Stimulated activated CD4-positive, alpha-beta T cell treated with anti-CD3 and anti-CD28 coated beads, TNF-alpha, amount 100 ng/mL, for 4 hours (primary cell): ENCODE data around the gene BMAL2.
A peak's percentile ranks its signal among the peaks of the same experiment; 100 is the strongest.

Experiments
- DNase-seq, 3 experiments: peaks; one replicate each; pipeline ENCODE4 v3.0.0-alpha.2; 2020; ENCODE audit warnings: low read depth in 3 of 3

Gene BMAL2

GRCh38 chr12:27332714-27333402, at the start of gene BMAL2:
Gene BMAL2 (plus strand): TSS chr12:27332836. CDS start chr12:27333073, 237 bp downstream.
- peak in 1 of 3 experiments; percentile 42 for DNase-seq

GRCh38 chr12:27284021-27284420, 48.6 kb upstream of the BMAL2 start:
- DNase-seq = no peak

- no peak for DNase-seq
These were observed 47.9 kb upstream of the BMAL2 start for GRCh38 chr12:27284751-27285150.

- no peak for DNase-seq
These were observed 47.2 kb upstream of the BMAL2 start for GRCh38 chr12:27285403-27285802.

GRCh38 chr12:27289414-27289813, 43.2 kb upstream of the BMAL2 start:
- DNase-seq = no peak

- DNase-seq = no peak
These were observed 42.0 kb upstream of the BMAL2 start for GRCh38 chr12:27290501-27291168.

- no peak for DNase-seq
These were observed 40.8 kb upstream of the BMAL2 start for GRCh38 chr12:27291862-27292261.

- no peak for DNase-seq
These were observed 39.9 kb upstream of the BMAL2 start for GRCh38 chr12:27292718-27293117.

- no peak for DNase-seq
These were observed 39.2 kb upstream of the BMAL2 start for GRCh38 chr12:27293463-27293862.

GRCh38 chr12:27296674-27297073, 36.0 kb upstream of the BMAL2 start:
- no peak for DNase-seq

GRCh38 chr12:27297566-27297965, 35.1 kb upstream of the BMAL2 start:
- no peak for DNase-seq

- no peak for DNase-seq
These were observed 33.5 kb upstream of the BMAL2 start for GRCh38 chr12:27299102-27299501.

GRCh38 chr12:27300226-27300625, 32.4 kb upstream of the BMAL2 start:
- no peak for DNase-seq

GRCh38 chr12:27303139-27304111, 29.2 kb upstream of the BMAL2 start:
- DNase-seq = no peak

- no peak for DNase-seq
These were observed 27.8 kb upstream of the BMAL2 start for GRCh38 chr12:27304856-27305255.

GRCh38 chr12:27305673-27306456, 26.8 kb upstream of the BMAL2 start:
- no peak for DNase-seq

GRCh38 chr12:27309293-27309994, 23.2 kb upstream of the BMAL2 start:
- no peak for DNase-seq

GRCh38 chr12:27309995-27310315, 22.7 kb upstream of the BMAL2 start:
- DNase-seq = no peak

- no peak for DNase-seq
These were observed 15.7 kb upstream of the BMAL2 start for GRCh38 chr12:27316947-27317346.

GRCh38 chr12:27319409-27319808, 13.2 kb upstream of the BMAL2 start:
- DNase-seq = no peak

GRCh38 chr12:27319848-27320247, 12.8 kb upstream of the BMAL2 start:
- DNase-seq = no peak
